GM12875 (cell line): Measurements from ENCODE around the gene HIGD1C.
"Not testable (repeated sequence)": the region's sequence is repeated elsewhere in the genome, so short reads cannot be mapped to it uniquely, and the experiment has no call there.

ENCODE experiments used
- H3K4me3 ChIP-seq: one replicate; pipeline ENCODE4 v1.5.1; 2011; ENCODE audit warnings: low read depth, low read length, control low read depth
- TF ChIP-seq, protein P1 (sequence below): IDR thresholded peaks from 2 replicates; pipeline ENCODE4 v1.5.1; 2011; ENCODE audit warnings: low read depth, mild to moderate bottlenecking, control low read depth, inconsistent platforms, low read length, moderate library complexity, borderline replicate concordance; ENCODE audit not compliant: insufficient read depth

The HIGD1C gene

DNA sequence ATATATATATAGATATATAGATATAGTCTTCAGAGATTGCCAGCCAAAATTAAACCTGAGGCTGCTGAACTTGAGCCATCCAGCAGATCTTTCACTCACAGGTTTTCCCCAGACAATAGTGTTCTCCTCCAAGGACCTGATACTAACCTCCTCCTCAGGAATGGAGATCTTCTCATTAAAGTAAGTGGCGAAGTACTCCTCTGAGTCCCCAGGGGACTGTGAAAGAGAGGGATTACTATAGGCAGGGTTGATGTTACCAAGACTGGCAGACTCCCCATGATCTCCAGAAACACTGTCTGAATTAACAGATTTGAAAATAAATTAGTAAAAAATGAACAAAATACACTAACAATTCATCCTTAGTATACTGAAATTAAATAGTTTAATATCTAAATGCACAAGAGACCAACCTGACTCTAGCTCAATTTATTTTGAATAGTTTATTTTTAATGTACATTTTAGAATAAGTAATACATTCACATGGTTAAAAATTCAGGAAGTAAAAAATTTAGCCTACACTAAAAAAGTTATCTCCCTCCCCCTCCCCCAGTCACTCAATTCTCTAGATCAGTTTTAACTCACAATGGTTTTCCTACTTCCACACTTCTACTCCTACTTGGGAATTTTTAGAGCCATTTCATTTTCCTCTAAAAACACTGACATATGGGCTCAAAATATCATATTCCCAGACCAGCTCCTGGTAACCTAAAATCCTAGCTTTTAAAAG, 56.1 kb downstream of the HIGD1C start:
- no peak overlapping the region for H3K4me3 ChIP-seq
- TF ChIP-seq, protein P1, sequence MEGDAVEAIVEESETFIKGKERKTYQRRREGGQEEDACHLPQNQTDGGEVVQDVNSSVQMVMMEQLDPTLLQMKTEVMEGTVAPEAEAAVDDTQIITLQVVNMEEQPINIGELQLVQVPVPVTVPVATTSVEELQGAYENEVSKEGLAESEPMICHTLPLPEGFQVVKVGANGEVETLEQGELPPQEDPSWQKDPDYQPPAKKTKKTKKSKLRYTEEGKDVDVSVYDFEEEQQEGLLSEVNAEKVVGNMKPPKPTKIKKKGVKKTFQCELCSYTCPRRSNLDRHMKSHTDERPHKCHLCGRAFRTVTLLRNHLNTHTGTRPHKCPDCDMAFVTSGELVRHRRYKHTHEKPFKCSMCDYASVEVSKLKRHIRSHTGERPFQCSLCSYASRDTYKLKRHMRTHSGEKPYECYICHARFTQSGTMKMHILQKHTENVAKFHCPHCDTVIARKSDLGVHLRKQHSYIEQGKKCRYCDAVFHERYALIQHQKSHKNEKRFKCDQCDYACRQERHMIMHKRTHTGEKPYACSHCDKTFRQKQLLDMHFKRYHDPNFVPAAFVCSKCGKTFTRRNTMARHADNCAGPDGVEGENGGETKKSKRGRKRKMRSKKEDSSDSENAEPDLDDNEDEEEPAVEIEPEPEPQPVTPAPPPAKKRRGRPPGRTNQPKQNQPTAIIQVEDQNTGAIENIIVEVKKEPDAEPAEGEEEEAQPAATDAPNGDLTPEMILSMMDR, result no peak

DNA sequence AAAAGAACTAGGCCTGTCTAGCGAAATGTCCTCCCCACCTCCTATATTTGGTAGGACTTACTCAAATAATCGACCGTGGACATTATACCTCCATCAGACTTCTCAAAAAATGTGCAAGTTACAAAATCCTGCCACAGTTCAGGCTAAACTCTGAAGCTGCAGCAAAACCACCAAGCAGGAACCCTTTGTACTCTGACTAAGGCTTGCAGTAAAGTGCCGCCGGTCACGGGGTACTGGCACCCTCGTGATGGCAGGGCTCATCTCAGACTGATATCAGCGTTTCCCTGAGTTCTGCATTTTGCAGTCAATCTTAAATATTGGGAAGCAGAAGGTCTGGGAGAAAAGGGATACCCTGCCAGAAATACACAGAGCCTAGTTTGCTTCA, 56.7 kb downstream of the HIGD1C start:
- TF ChIP-seq, protein P1, result no peak

DNA sequence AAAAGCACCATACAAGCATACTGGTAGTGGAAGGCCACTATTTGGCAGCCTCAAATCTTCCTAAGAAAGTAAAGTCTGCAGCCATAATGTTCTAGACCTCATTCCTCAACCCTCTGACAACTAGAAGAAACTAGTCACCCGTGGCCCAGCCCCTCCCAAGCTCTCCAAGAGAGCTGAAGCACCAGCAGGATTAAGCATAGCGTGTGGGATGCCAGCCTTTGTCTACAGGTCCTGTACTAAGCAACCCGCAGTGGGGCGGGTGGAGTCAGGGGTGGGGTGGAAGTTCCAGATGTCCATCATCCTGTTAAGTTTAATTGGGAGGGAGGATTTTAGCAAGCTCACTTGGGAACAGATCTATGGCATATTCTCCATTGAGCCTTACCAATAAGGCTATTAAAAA, 59.6 kb downstream of the HIGD1C start:
- TF ChIP-seq, protein P1, result no peak
- H3K4me3 ChIP-seq, result no peak overlapping the region

More for the DNA sequence above, 56.7 kb downstream of the HIGD1C start:
- H3K4me3 ChIP-seq, result no peak overlapping the region

DNA sequence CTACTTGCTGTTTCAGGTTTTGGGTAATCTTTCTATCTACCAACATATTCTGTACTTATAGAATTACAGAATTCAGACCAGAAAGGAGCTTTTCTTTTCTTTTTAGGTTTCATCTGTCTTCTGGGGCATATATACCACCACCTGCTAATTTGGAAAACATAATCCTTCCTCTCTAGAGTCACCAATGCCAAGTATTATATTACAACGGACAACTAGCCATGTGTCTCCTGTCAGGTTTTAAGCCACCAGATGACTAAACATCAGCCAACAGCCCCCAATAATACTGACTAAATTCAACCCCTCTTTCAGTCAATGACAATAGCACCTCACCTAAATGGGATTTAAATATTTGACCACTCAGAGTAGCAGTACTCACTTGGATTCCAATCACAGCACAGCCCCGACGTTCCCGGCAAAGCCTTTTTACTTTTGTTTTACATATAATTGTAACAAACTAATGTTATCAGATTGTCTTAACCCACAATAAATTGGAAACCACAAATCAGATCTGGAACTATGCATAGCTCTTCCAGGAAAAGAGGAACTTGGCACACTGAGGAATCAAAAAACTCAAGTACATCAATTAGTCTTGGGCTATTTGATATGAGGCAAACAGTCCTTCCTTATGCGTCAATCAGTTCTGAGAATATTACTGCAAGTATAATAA, 60.4 kb downstream of the HIGD1C start:
- TF ChIP-seq, protein P1, result no peak

DNA sequence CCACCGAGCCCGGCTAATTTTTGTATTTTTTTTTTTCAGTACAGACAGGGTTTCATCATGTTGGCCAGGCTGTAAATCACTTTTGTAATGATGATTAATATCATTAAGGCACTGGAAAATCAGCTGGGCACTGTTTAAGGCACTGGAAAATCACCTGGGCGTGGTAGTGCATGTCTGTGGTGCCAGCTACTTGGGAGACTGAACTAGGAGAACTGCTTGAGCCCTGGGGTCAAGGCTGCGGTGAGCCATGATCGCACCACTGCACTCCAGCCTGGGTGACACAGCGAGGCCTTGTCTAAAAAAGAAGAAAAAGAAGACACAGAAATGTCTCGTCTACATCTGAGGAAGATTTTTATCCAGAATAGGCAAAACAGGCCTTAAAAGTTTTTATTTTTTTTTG, 61.1 kb downstream of the HIGD1C start:
- TF ChIP-seq, protein P1, result no peak

More for the DNA sequence above, 60.4 kb downstream of the HIGD1C start:
- no peak overlapping the region for H3K4me3 ChIP-seq

DNA sequence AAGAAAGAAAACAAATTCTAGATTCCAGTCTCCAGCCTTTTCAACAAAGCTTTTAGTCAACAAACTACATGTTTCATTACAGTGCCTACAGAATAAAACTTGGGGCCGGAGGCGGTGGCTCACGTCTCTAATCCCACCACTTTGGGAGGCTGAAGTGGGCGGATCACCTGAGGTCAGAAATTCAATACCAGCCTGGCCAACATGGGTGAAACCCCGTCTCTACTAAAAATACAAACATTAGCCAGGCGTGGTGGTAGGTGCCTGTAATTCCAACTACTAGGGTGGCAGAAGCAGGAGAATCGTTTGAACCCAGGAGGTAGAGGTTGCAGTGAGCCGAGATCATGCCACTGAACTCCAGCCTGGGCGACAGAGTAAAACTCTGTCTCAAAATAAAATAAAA, 62.1 kb downstream of the HIGD1C start:
- H3K4me3 ChIP-seq, result not testable (repeated sequence)

More for the DNA sequence above, 61.1 kb downstream of the HIGD1C start:
- no peak overlapping the region for H3K4me3 ChIP-seq

DNA sequence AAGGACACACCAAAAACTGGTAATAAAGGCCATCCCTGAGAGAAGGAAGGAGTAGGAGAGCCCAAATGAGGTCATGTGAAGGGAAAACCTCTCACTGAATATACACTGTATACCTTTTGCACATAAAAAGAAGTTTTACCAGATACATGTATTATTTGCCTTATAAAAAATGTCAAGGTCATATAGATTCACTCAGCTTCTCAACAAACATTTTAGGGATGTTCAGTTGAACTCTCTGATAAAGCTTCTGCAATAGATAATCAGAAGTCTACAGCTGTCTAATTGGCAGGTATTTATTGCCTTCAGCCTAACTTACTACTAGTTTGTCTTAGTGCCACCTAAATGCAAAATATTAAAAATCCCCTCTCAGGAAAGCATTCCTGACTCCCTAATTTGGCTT, 65.1 kb downstream of the HIGD1C start:
- H3K4me3 ChIP-seq, result no peak overlapping the region
- TF ChIP-seq, protein P1, result no peak
